ENCODE results near the gene GRXCR1.
A peak's percentile ranks its signal among the peaks of the same experiment; 100 is the strongest.

The GRXCR1 gene

GRCh38 chr4:42928582-42928981 is 36.1 kb downstream of the GRXCR1 start:
- no peak for DNase-seq (ENCODE audit: low spot score)

GRCh38 chr4:42942216-42942615 is 49.7 kb downstream of the GRXCR1 start:
- no peak for DNase-seq (ENCODE audit: low spot score)

GRCh38 chr4:42945874-42946273 is 53.4 kb downstream of the GRXCR1 start:
- no peak for DNase-seq (ENCODE audit: low spot score)

- DNase-seq (ENCODE audit: low spot score): no peak
Observed at GRCh38 chr4:42953321-42953720, 60.8 kb downstream of the GRXCR1 start.

- no peak for DNase-seq (ENCODE audit: low spot score)
Observed at GRCh38 chr4:42954963-42955669, 62.6 kb downstream of the GRXCR1 start.

- DNase-seq (ENCODE audit: low spot score): no peak
Observed at GRCh38 chr4:42955746-42956505, 63.4 kb downstream of the GRXCR1 start.

GRCh38 chr4:42965326-42965725 is 72.8 kb downstream of the GRXCR1 start:
- no peak for DNase-seq (ENCODE audit: low spot score)

- DNase-seq (ENCODE audit: low spot score): no peak
Observed at GRCh38 chr4:42985976-42986375, 93.5 kb downstream of the GRXCR1 start.

- DNase-seq (ENCODE audit: low spot score): peak; percentile 32
Observed at GRCh38 chr4:42995343-42995944, 102.9 kb downstream of the GRXCR1 start.

- no peak for DNase-seq (ENCODE audit: low spot score)
Observed at GRCh38 chr4:43008793-43009192, 116.3 kb downstream of the GRXCR1 start.

GRCh38 chr4:43014256-43014655 is 121.7 kb downstream of the GRXCR1 start:
- no peak for DNase-seq (ENCODE audit: low spot score)

GRCh38 chr4:43041632-43042031 is 149.1 kb downstream of the GRXCR1 start:
- no peak for DNase-seq (ENCODE audit: low spot score)

GRCh38 chr4:43047058-43047457 is 154.5 kb downstream of the GRXCR1 start:
- no peak for DNase-seq (ENCODE audit: low spot score)

- no peak for DNase-seq (ENCODE audit: low spot score)
Observed at GRCh38 chr4:43048570-43048969, 156.1 kb downstream of the GRXCR1 start.

GRCh38 chr4:43049326-43049725 is 156.8 kb downstream of the GRXCR1 start:
- DNase-seq (ENCODE audit: low spot score): no peak

GRCh38 chr4:43066415-43066814 is 173.9 kb downstream of the GRXCR1 start:
- no peak for DNase-seq (ENCODE audit: low spot score)

- DNase-seq (ENCODE audit: low spot score): no peak
Observed at GRCh38 chr4:43071069-43071468, 178.6 kb downstream of the GRXCR1 start.

All from LoVo (cell line).